Uterus (tissue), 2 donors: ENCODE data around the gene VCL.

Experiments
- POLR2A ChIP-seq, 2 donors: fragments of 450-650 bp; IDR thresholded peaks; one replicate each; pipeline ENCODE4 v1.6.1; 2016; ENCODE audit warnings: antibody characterized with exemption in 2 of 2, mild to moderate bottlenecking in 1 of 2, moderate library complexity in 1 of 2
- TF ChIP-seq, protein P1 (sequence below), 4 experiments: fragments of 200-600 bp in 2 of 4; fragments of 450-650 bp in 2 of 4; sonication (generic) in 2 of 4; IDR thresholded peaks; one replicate each; pipeline ENCODE4 v1.5.1; 2016 to 2019; ENCODE audit warnings: antibody characterized with exemption in 4 of 4, mild to moderate bottlenecking in 2 of 4, moderate library complexity in 1 of 4

DNA sequence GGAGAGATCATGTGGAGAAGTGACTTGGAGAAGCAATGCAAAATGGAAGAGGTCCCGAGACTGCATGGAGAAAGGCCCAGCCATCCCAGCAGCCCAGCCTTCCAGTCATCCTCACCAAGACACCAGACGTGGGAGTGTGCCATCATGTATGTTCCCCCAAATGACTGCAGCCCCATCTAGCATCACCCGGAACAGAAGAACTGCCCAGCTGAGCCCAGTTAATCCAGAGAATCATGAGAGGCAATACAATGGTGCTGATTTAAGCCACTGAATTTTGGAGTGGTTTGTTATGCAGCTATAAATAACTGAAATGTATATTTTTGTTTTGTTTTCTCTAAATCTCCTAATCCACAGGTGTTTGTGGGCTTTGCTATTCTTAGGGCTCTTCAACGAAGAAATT lies 22.5 kb upstream of the VCL start:
- TF ChIP-seq, protein P1, sequence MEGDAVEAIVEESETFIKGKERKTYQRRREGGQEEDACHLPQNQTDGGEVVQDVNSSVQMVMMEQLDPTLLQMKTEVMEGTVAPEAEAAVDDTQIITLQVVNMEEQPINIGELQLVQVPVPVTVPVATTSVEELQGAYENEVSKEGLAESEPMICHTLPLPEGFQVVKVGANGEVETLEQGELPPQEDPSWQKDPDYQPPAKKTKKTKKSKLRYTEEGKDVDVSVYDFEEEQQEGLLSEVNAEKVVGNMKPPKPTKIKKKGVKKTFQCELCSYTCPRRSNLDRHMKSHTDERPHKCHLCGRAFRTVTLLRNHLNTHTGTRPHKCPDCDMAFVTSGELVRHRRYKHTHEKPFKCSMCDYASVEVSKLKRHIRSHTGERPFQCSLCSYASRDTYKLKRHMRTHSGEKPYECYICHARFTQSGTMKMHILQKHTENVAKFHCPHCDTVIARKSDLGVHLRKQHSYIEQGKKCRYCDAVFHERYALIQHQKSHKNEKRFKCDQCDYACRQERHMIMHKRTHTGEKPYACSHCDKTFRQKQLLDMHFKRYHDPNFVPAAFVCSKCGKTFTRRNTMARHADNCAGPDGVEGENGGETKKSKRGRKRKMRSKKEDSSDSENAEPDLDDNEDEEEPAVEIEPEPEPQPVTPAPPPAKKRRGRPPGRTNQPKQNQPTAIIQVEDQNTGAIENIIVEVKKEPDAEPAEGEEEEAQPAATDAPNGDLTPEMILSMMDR (IDR thresholded peaks at IDR 0.05): no peak
- TF ChIP-seq POLR2A (IDR thresholded peaks at IDR 0.05): no peak
